ENCODE results near the gene GPR37L1.

- TF ChIP-seq EZH2 (optimal IDR thresholded peaks at IDR 0.05; ENCODE audit: low read depth, low read length) = no peak
- TF ChIP-seq CTCF (IDR thresholded peaks at IDR 0.05; ENCODE audit: low read length) = no peak
- no peak for TF ChIP-seq EZH2phosphoT487 (IDR thresholded peaks at IDR 0.05; ENCODE audit: low read length)
Observed at GRCh38 chr1:202181586-202181985, 58.9 kb downstream of the GPR37L1 start.
